Measurements from ENCODE around the gene MOB3C.
"Not testable (repeated sequence)": the region's sequence is repeated elsewhere in the genome, so short reads cannot be mapped to it uniquely, and the experiment has no call there.

The MOB3C gene

GRCh38 chr1:46652321-46653100 lies 35.9 kb upstream of the MOB3C start:
- H3K9me3 ChIP-seq (ENCODE audit: insufficient read depth, low read length), result peaks cover 4% of the 10 kb centered on the region; the same call in 1 of the 2 replicates
- peaks cover 30% of the 10 kb centered on the region for H3K36me3 ChIP-seq (ENCODE audit: low read length)
- H4K20me1 ChIP-seq (ENCODE audit: low read depth, low read length), result no peaks in the 10 kb centered on the region
- TF ChIP-seq EZH2phosphoT487 (conservative IDR thresholded peaks at IDR 0.05; ENCODE audit: low read length), result no peak
- no peak for TF ChIP-seq CTCF (IDR thresholded peaks at IDR 0.05; ENCODE audit: insufficient read depth, low read length, poor library complexity, severe bottlenecking)
- H3K27ac ChIP-seq (ENCODE audit: low read depth, low read length), result no peak overlapping the region
- H3K4me3 ChIP-seq (ENCODE audit: insufficient read depth, low read length, poor library complexity, severe bottlenecking), result no peak overlapping the region
- no peak overlapping the region for H3K9ac ChIP-seq (ENCODE audit: low read length)
- no peak overlapping the region for H3K4me2 ChIP-seq (ENCODE audit: low read depth, low read length, poor library complexity, severe bottlenecking)
- no peaks in the 10 kb centered on the region for H3K79me2 ChIP-seq (ENCODE audit: insufficient read depth, low read length)
- H3K9me2 ChIP-seq (replicated peaks; ENCODE audit: insufficient read depth, low read length), result no peaks in the 10 kb centered on the region
- H3F3A ChIP-seq (ENCODE audit: insufficient read depth), result no peaks in the 10 kb centered on the region
- no peaks in the 10 kb centered on the region for H3K27me3 ChIP-seq (ENCODE audit: low read length)
- H2AFZ ChIP-seq (ENCODE audit: low read depth, low read length, severe bottlenecking), result no peak overlapping the region

- not testable (repeated sequence) for H4K20me1 ChIP-seq (ENCODE audit: low read depth, low read length); H3K9me3 ChIP-seq (ENCODE audit: insufficient read depth, low read length); H3K9me2 ChIP-seq (replicated peaks; ENCODE audit: insufficient read depth, low read length); H2AFZ ChIP-seq (ENCODE audit: low read depth, low read length, severe bottlenecking); H3K9ac ChIP-seq (ENCODE audit: low read length); H3F3A ChIP-seq (ENCODE audit: insufficient read depth); H3K27ac ChIP-seq (ENCODE audit: low read depth, low read length); H3K79me2 ChIP-seq (ENCODE audit: insufficient read depth, low read length); H3K27me3 ChIP-seq (ENCODE audit: low read length); H3K4me2 ChIP-seq (ENCODE audit: low read depth, low read length, poor library complexity, severe bottlenecking); H3K4me3 ChIP-seq (ENCODE audit: insufficient read depth, low read length, poor library complexity, severe bottlenecking)
- H3K36me3 ChIP-seq (ENCODE audit: low read length), result peaks cover 24% of the 10 kb centered on the region
Measured at GRCh38 chr1:46651152-46651551, 34.5 kb upstream of the MOB3C start.

- no peaks in the 10 kb centered on the region for H4K20me1 ChIP-seq (ENCODE audit: low read depth, low read length)
- no peaks in the 10 kb centered on the region for H3F3A ChIP-seq (ENCODE audit: insufficient read depth)
- peaks cover 19% of the 10 kb centered on the region for H3K36me3 ChIP-seq (ENCODE audit: low read length)
- peaks cover 4% of the 10 kb centered on the region; the same call in 1 of the 2 replicates for H3K9me3 ChIP-seq (ENCODE audit: insufficient read depth, low read length)
- no peak overlapping the region for H2AFZ ChIP-seq (ENCODE audit: low read depth, low read length, severe bottlenecking)
- no peak overlapping the region for H3K9ac ChIP-seq (ENCODE audit: low read length)
- no peaks in the 10 kb centered on the region for H3K9me2 ChIP-seq (replicated peaks; ENCODE audit: insufficient read depth, low read length)
- H3K79me2 ChIP-seq (ENCODE audit: insufficient read depth, low read length), result no peaks in the 10 kb centered on the region
- TF ChIP-seq CTCF (IDR thresholded peaks at IDR 0.05; ENCODE audit: insufficient read depth, low read length, poor library complexity, severe bottlenecking), result no peak
- no peak for TF ChIP-seq EZH2phosphoT487 (conservative IDR thresholded peaks at IDR 0.05; ENCODE audit: low read length)
- H3K27ac ChIP-seq (ENCODE audit: low read depth, low read length), result no peak overlapping the region
- H3K27me3 ChIP-seq (ENCODE audit: low read length), result no peaks in the 10 kb centered on the region
- no peak overlapping the region for H3K4me3 ChIP-seq (ENCODE audit: insufficient read depth, low read length, poor library complexity, severe bottlenecking)
- no peak overlapping the region for H3K4me2 ChIP-seq (ENCODE audit: low read depth, low read length, poor library complexity, severe bottlenecking)
Measured at GRCh38 chr1:46650491-46650890, 33.9 kb upstream of the MOB3C start.

GRCh38 chr1:46649764-46650163 lies 33.2 kb upstream of the MOB3C start:
- Histone ChIP-seq H3K9me3 (ENCODE audit: insufficient read depth, low read length) (peaks cover 4% of the 10 kb centered on the region; the same call in 1 of the 2 replicates), H3K4me3 (ENCODE audit: insufficient read depth, low read length, poor library complexity, severe bottlenecking) (no peak overlapping the region), H3F3A (ENCODE audit: insufficient read depth) (no peaks in the 10 kb centered on the region), H3K79me2 (ENCODE audit: insufficient read depth, low read length) (no peaks in the 10 kb centered on the region), H3K27me3 (ENCODE audit: low read length) (no peaks in the 10 kb centered on the region), H3K36me3 (ENCODE audit: low read length) (peaks cover 15% of the 10 kb centered on the region), H3K9ac (ENCODE audit: low read length) (no peak overlapping the region), H3K4me2 (ENCODE audit: low read depth, low read length, poor library complexity, severe bottlenecking) (no peak overlapping the region), H3K9me2 (replicated peaks; ENCODE audit: insufficient read depth, low read length) (no peaks in the 10 kb centered on the region), H4K20me1 (ENCODE audit: low read depth, low read length) (no peaks in the 10 kb centered on the region), H2AFZ (ENCODE audit: low read depth, low read length, severe bottlenecking) (no peak overlapping the region), H3K27ac (ENCODE audit: low read depth, low read length) (no peak overlapping the region)
- no peak for TF ChIP-seq CTCF (IDR thresholded peaks at IDR 0.05; ENCODE audit: insufficient read depth, low read length, poor library complexity, severe bottlenecking)
- TF ChIP-seq EZH2phosphoT487 (conservative IDR thresholded peaks at IDR 0.05; ENCODE audit: low read length), result no peak

Measured in SU-DHL-6 (cell line).